ENCODE data around the gene RBM43.

RBM43 gene

DNA sequence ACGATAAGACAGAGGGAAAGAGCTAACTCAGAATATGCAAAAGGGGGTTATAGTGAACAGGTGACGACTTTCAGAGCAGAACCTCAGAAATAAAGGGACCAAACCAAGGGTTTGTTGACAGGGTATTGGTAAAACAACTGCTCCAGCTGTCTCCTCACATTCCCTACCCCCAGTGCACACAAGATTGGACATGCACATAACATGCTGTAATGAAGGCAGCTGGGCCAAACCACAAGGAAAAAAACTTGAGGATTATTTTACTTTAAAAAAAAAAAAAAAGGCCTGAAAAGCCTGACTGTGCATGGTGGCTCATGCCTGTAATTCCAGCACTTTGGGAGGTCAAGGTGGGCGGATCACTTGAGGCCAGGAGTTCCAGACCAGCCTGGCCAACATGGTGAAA, 3.5 kb downstream of the RBM43 start:
- Histone ChIP-seq H3K4me3 (no peak overlapping the region), H3K27ac (no peak overlapping the region)
- TF ChIP-seq, protein P1, sequence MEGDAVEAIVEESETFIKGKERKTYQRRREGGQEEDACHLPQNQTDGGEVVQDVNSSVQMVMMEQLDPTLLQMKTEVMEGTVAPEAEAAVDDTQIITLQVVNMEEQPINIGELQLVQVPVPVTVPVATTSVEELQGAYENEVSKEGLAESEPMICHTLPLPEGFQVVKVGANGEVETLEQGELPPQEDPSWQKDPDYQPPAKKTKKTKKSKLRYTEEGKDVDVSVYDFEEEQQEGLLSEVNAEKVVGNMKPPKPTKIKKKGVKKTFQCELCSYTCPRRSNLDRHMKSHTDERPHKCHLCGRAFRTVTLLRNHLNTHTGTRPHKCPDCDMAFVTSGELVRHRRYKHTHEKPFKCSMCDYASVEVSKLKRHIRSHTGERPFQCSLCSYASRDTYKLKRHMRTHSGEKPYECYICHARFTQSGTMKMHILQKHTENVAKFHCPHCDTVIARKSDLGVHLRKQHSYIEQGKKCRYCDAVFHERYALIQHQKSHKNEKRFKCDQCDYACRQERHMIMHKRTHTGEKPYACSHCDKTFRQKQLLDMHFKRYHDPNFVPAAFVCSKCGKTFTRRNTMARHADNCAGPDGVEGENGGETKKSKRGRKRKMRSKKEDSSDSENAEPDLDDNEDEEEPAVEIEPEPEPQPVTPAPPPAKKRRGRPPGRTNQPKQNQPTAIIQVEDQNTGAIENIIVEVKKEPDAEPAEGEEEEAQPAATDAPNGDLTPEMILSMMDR (IDR thresholded peaks at IDR 0.05) = no peak
- DNase-seq (ENCODE audit: low spot score) = no peak

DNA sequence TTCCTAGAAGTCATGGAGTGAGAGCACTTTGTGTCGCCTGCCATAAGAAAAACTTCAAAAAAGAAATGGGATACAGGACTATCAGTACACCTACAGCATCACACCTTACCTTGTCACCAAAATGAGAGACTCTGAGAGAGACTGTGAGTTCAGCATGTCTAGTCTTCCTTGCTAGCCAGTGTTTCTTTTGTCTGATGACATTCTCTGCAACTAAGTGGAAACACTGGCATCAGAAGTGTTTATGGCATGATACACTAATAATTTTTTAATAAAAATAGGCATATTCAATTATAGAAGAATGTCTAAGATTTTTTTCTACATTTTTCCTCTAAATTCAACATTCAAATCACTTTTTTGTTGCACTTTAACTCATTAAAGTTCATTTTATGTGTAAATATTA, 9.0 kb downstream of the RBM43 start:
- Histone ChIP-seq H3K27ac (no peak overlapping the region), H3K4me3 (no peak overlapping the region)
- DNase-seq (ENCODE audit: low spot score) = no peak
- TF ChIP-seq, protein P1 (IDR thresholded peaks at IDR 0.05) = no peak

DNA sequence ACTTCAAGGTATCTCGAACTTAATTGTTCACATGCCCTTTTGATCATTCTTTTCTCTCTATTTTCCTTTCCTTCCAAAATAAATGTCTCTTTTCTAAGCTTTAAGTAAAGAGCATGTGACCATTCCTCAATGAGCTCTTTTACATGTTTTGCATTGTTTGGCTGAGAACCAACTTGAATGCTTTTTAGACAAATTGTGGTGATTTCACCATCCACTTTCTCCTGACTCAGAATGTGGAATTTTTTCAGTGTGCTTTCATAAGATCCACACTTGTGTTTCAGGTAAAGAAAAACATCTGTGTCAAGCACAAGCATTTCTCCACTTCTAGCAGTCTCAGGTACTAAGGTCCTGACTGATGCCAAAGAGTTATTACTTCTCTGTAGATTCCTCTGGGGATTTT, 10.7 kb downstream of the RBM43 start:
- TF ChIP-seq, protein P1 (IDR thresholded peaks at IDR 0.05) = no peak
- Histone ChIP-seq H3K27ac (no peak overlapping the region), H3K4me3 (no peak overlapping the region)
- DNase-seq (ENCODE audit: low spot score) = no peak

- no peak overlapping the region for H3K4me3 ChIP-seq
- DNase-seq (ENCODE audit: low spot score) = no peak
- TF ChIP-seq, protein P1 (IDR thresholded peaks at IDR 0.05) = no peak
- no peak overlapping the region for H3K27ac ChIP-seq
Measured at GRCh38 chr2:151247432-151247831, 14.2 kb downstream of the RBM43 start.

DNA sequence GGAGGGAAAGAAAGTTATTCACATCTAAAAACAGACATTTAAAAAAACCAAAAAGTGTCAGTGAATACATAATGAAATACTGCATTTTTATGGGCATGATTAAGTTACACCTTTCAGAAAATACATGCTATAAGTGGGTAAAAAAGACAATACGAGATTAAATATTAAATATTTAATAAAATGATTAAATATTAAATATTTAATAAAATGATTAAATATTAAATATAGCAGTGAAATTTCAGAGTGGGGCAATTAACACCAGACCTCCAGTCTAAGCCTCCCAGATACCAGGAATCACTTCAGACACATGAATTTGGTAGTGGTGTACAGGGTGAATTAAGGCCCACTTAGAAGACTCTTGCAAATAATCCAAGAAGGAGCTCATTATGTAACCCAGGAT, 15.5 kb downstream of the RBM43 start:
- DNase-seq (ENCODE audit: low spot score) = no peak
- H3K4me3 ChIP-seq = no peak overlapping the region
- TF ChIP-seq, protein P1 (IDR thresholded peaks at IDR 0.05) = no peak
- no peak overlapping the region for H3K27ac ChIP-seq

GRCh38 chr2:151243468-151243867, 18.2 kb downstream of the RBM43 start:
- H3K4me3 ChIP-seq = no peak overlapping the region
- no peak overlapping the region for H3K27ac ChIP-seq
- no peak for DNase-seq (ENCODE audit: low spot score)
- TF ChIP-seq, protein P1 (IDR thresholded peaks at IDR 0.05) = no peak

GRCh38 chr2:151241224-151241623, 20.4 kb downstream of the RBM43 start:
- no peak for DNase-seq (ENCODE audit: low spot score)
- TF ChIP-seq, protein P1 (IDR thresholded peaks at IDR 0.05) = no peak
- H3K4me3 ChIP-seq = no peak overlapping the region
- no peak overlapping the region for H3K27ac ChIP-seq

All from coronary artery (tissue), 2 donors.